NCI-H82 treated with DMSO at 0.1 percent for 48 hours (cell line): ENCODE data around the gene FAAH2.
"Not testable (repeated sequence)": the region's sequence is repeated elsewhere in the genome, so short reads cannot be mapped to it uniquely, and the experiment has no call there.

Source experiments
- DNase-seq: peaks from one replicate; lab custom pipeline; 2025; ENCODE audit not compliant: unreplicated experiment; lab: John Stamatoyannopoulos, UW

FAAH2 gene

DNA sequence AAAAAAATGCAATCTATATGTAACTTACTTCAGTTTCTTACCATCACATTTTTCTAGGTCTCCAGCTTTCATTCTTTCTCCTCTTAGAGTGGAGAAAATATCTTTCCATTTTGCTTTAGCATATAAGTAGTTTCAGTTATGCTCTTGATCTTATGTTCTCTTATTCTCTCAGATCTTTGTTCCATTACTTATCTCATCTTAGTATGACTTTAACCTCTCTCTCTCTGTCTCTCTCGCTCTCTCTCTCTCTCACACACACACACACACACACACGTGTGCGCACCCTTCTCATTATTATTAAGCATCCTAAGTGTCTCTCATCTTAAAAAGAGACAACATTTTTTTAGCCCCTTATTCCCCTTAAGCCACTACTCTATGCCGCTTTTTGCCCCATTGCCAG lies 92.8 kb downstream of the FAAH2 start:
- DNase-seq = no peak

DNA sequence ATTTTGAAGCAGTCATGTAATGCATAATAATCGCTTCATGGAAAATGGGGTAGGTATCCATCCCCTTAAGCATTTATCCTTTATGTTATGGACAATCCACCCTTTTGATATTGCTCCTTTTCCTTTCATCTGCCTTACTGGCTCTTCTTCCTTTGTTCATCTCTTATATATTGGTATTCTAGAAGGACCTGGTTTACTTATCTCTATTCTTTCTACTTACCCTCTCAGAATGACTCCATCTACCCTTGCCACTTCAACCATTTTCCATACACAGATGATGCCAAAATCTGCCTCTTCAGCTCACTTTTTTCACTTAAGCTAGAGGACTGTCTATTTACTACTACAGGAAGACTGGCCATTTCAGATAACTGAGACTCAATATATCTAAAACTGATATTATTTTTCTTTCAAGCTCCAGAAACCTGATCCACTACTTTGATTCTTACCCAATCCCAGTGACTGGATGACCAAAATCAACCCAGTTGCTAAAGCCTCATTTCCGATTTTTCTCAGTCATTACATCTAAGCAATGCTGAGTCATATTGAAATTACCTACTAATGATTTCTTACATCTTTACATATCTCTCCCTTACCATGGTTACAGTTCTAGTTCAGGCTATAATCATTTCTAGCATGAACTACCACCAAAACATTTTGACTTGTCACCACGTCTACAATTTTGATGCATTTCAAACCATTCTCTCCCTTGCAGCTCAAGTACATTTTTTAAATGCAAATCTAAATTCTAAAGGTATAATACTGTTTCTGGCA lies 93.7 kb downstream of the FAAH2 start:
- no peak for DNase-seq

DNA sequence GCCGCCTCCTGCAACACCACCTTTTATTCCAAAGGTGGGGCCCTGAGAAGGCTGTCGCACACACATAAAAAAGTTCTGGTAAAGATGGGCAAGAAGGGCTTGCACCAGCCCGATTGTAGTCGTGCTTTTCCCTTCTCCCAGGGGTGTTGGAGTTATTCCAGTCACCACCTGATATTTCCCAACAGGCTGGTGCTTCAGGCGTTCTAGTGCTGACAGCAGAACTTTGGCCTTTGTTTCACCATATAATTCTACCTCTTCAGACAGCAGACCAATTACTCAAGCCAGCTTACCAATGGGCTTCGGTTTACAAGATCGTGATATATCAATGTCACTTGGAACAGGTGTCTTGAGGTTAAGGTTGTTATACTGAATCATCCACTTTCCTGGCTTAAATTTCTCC lies 107.7 kb downstream of the FAAH2 start:
- not testable (repeated sequence) for DNase-seq

DNA sequence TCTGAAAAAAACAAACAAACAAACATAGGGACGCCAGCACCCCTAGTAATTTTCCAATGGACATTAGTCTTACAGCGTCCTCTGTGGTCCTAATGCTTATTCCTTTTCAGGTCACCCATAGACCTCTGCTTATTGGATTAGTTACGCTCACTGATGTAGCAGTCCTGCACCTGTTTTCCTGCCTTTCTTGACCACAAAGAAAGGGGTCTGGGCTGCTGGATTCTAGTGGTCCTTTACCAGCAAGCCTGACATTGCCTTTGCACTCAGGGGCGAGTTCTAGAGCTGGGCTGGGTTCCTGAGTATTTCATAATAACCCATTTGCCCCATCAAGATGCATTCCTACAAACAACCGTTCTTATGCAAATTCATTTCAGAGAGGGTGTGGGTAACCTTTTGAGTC lies 116.7 kb downstream of the FAAH2 start:
- not testable (repeated sequence) for DNase-seq

DNA sequence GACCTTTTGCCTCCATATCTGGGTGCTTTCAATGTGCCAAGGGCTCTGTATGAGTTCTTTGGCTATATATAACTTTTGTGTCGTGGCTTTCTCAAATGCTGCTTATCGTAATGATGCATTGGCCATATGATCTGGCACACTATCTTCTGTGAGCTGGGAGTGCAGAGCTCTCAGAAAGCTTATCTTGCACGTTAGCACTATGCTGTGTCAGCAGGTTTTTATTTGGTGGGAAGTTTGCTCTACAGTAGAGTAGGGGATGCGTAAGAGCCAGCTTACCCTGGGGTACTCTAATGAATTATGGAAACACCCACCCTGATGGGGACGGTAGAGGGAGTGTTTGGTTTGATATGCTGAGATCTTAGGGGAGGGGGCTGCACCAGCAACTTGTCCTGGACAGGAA lies 119.6 kb downstream of the FAAH2 start:
- DNase-seq = no peak

DNA sequence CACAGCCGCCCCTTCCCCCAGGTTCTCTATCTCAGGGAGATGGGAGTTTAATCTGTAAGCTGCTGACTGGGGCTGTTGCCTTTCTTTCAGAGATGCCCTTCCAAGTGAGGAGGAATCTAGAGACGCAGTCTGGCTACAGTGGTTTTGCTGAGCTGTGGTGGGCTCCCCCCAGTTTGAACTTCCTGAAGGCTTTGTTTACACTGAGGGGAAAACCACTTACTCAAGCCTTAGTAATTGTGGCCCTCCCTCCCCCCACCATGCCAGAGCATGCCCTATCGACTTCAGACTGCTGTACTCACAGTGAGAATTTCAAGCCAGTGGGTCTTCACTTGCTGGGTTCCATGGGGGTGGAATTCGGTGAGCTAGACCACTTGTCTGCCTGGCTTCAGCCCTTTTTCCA lies 131.3 kb downstream of the FAAH2 start:
- no peak for DNase-seq

DNA sequence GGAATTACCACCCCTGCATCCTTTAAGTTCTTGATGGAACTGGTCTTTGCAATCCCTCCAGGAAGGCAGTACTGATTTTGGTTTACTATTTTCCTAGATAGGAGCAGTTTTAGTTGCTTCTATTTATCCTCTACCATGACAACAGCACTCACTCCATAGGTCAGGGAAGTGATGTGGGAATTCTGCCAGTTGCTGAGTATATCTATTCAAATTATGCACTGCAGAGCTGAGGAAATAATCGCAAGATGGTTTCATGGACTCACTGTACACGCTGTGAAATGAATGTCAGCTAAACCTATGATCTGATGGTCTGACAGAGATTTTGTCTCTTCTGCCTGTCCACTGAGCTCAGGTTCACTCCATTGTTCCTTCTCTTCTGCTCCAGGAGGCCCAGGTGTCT lies 135.8 kb downstream of the FAAH2 start:
- no peak for DNase-seq

DNA sequence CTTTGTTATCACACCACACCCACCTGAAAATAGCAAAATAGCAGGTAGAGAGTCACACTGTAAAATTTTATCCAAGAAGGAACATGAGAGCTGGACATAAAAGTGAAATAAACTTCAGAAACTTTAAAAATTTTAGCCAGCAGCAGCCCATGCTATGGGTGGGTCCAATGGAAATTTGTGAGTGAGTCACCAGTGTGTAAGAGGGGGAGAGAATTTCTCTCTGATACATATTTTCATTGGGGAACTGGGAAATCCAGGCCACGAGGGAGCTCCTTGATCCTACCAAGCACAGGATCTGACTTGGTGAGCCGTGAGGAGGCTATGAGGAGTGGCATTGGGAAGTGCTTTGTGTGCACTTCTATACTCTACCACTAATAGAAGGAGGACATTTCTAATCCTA lies 136.3 kb downstream of the FAAH2 start:
- DNase-seq = no peak

DNA sequence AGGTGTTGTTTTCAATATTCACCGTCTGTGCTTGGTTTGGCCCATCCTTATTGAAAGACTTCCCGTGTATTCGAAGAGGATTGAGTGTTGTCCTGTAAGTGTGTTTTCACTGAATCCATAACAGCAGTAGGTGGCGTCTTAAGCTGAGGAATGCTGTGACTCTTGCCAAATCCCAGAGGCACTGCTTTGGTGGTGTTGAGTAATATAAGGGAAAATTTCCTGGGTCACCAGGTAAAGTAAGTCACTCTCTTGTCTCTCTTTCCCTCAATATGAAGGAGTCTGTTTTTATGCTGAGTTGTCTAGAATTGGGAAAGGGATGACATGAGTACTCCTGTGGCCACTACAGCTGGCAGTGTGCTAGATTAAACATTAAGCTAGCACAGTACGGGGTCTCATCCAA lies 158.6 kb downstream of the FAAH2 start:
- DNase-seq = no peak

DNA sequence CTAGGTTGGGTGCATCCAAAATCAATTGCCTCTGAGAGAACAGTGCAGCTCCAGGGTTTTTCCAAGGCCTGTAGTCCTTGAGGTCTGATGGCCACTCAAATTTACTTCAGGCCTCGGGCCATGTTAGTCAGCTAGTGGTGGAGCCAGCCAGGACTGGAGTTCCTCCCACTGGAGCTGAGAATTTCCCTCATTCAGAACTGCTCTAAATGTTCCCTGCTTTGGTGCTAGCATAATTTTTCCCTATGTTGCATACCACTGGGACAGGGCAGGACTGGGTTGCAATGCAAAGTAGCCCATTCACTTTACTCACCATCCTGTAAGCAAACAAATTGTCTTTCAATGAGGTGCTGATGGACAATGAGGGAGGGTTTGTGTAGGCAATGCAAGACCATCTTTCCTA lies 159.3 kb downstream of the FAAH2 start:
- no peak for DNase-seq

DNA sequence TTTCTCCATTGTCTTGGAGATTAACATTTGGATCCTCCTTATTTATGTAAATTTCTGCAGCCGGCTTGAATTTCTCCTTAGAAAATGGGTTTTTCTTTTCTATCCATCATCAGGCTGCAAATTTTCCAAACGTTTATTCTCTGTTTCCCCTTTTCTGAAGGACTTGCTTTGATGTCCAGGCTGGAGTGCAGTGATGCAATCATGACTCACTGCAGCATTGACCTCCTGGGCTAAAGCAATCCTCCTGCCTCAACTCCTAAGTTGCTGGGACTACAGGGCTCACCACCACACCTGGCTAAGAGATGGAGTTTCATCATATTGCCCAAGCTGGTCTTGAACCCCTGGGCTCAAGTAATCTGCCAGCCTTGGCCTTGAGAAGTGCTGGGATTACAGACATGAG lies 161.3 kb downstream of the FAAH2 start:
- DNase-seq = no peak

DNA sequence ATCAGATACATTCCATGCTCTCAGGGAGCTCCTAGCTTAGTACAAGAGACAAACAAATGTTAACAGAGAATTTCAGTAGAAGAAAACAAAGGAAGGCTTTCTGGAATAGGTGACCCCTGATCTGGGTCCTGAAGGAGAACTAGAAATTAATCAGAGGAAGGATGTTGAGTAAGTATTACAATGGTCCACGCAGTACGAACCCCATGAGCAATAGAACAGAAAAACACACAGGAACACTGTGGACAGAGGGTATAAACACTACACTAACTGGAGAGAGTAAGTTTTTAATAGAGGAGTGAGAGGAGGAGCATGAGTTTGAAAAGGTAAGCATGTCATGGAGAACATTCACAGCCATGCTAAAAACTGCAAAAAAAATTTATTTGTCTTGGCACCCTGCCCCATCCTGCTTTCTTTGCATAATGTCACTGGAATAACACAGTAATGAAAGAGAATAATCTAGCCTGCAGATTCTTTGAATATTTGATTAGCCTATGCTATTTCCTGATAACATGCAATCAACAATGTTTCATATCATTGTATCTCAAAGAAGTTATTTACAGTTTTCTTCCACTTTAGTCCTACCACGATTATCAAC lies 165.0 kb downstream of the FAAH2 start:
- no peak for DNase-seq

DNA sequence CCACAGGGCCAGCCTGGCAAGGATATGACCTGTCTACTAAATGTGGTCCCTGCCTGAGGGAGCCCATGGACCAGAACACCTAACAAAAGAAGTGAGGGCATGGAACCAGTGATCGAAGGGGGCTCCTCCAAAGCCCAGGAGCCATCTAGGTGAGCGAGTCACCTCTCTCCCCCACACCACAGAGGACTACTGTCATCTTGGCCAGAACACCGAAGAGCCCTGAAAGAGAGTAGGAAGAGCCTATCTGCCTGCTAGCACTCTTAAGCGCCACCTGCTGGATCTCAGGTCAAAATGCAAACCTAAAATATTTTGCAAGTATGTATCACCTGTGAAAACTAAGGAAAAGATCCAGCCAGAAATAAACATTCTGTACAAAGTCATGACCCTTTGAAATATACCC lies 167.4 kb downstream of the FAAH2 start:
- no peak for DNase-seq

DNA sequence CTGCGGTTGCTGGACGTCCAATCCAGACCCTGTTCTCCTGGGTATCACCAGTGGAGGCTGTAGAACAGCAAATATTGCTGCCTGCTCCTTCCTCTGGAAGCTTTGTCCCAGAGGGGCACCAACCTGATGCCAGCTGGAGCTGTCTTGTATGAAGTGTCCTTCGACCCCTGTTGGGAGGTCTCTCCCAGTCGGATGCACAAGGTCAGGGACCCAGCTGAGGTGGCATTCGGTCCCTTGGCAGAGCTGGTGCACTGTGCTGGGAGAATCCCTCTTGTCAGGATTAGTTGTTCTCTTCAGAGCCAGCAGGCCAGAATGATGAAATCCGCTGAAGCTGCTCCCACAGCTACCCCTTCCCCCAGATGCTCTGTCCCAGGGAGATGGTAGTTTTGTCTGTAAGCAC lies 195.0 kb downstream of the FAAH2 start:
- DNase-seq = no peak

DNA sequence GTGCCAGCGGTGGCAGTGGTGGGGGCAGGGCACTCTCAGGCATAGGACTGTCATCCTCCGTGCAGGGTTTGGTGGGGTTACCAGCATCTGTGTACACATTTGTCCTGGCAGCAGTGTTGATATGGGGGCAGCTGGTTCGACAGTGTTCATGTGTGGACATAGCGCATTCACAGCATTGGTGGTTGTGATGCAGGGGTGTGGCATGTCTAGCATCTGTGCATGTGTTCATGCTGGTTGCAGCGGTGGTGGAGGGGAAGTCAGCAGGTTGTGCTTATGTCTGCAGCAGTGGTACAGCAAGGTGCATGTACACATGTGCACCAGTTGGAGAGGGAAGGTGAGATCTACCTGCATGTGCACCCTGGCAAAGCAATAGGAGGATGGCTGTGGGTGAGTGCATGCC lies 230.0 kb downstream of the FAAH2 start:
- DNase-seq = no peak

DNA sequence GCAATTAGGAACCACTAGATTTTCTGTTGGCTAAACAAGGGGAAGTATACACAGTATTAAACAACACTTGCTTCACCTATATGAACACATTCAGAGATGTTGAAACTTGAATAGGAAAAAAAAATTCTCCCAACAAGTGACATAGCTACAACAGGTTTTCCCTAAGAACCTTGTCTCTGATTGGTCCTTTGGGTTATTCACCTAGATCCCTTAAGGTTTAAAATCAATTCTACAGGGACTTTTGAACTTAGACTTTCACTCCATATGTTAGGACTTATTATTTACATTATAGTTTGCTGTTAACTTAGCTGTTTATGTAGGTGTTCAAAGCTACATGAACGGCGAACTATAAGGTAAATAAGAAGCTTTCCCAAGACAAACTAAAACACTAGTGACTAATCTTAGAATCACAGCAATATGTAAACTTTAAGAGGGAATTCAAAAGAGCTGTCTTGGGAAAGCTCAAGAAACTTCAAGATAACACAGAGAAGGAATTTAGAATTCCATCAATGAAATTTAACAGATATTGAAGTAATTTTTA lies 233.1 kb downstream of the FAAH2 start:
- no peak for DNase-seq

DNA sequence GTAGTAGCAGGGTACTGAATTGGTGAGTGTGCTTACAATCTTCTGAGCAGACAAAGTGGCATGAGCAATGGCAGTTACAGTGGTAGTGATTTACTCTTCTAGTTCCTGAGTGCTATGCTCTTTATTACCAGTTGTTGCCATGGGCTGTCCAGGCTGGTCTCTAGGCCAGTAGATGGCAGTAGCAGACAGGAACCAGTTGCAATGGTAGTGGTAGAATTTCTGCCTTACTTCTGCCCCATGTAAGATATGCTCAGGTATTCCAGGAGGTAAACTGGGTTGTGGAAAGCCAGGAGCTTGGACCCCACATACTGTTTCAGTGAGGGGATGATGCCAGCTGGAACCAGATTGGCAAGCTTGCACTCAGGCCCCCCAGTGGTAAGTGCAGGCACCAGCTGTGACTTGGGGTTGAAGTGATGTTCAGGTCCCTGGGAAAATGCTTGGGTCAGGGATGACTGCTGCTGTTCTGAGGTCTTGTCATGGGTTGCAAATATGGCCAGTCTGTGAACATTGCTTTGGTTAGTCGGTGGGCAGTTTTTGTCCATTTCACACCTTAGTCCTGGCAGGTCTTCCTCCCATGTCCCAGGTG lies 242.3 kb downstream of the FAAH2 start:
- no peak for DNase-seq
